BE2C (cell line): ENCODE data around the gene TMEM191C.

ENCODE experiments used
- DNase-seq: peaks from one replicate; pipeline ENCODE4 v3.0.0-alpha.2; 2020
- H3K27me3 ChIP-seq: fragments of 250-450 bp; sonication (Bioruptor Pico); 2 replicates; pipeline ENCODE4 v1.5.1; 2020; ENCODE audit warnings: mild to moderate bottlenecking
- H3K36me3 ChIP-seq: fragments of 250-450 bp; sonication (Bioruptor Pico); 2 replicates; pipeline ENCODE4 v1.5.1; 2020; ENCODE audit warnings: mild to moderate bottlenecking
- H3K4me1 ChIP-seq: fragments of 250-450 bp; sonication (Bioruptor Pico); 2 replicates; pipeline ENCODE4 v1.5.1; 2020
- H3K4me3 ChIP-seq: 2 replicates; pipeline ENCODE4 v1.5.1; 2011; ENCODE audit warnings: low read depth, low read length
- H3K9me3 ChIP-seq: fragments of 250-450 bp; sonication (Bioruptor Pico); 2 replicates; pipeline ENCODE4 v1.5.1; 2020
- TF ChIP-seq, protein P1 (sequence below): IDR thresholded peaks from 2 replicates; pipeline ENCODE4 v1.5.1; 2012; ENCODE audit warnings: mild to moderate bottlenecking, low read depth, low read length

The TMEM191C gene

DNA sequence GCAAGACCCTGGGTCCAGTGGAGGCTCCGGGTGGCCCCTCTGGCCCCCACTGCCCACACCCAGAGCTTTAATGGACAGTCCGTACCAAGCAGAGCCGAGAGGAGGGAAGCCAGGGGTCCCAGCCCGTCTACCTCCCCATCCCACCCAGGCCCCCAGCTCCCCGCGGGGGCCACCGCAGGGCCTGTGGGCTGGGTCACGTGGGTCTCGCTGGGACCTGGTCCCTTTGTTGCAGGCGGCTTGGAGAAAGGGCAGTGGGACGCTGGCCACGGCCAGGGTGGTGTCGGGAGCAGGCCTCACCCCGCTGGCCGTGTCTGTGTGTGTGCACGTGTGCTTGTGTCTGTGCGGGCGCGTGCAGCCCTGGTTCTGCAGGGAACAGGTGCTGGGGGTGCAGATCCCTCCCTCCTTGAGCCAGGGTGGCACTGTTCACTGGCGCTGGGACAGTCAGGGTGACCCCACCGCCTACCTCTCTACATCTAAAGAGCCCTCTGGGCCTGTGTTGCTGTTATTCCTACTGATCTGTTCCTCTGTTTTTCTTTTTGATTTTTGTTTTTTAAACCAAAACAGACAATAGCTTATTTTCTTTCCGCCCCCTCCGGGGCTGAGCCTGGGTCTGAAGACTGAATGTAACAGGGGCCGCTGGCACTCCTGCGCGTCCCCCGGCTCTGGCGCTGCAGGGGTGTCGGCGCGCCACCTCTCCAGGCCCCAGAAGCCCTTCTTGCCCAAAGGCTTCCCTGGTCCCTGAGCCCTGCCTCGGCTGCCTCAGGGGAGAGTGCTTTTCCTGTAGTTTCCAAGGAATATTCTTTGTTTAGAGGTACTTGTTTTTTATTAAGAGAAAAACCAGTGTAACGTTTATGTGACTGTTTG lies 20.1 kb upstream of the TMEM191C start:
- no peaks in the 10 kb centered on the region for H3K27me3 ChIP-seq
- TF ChIP-seq, protein P1, sequence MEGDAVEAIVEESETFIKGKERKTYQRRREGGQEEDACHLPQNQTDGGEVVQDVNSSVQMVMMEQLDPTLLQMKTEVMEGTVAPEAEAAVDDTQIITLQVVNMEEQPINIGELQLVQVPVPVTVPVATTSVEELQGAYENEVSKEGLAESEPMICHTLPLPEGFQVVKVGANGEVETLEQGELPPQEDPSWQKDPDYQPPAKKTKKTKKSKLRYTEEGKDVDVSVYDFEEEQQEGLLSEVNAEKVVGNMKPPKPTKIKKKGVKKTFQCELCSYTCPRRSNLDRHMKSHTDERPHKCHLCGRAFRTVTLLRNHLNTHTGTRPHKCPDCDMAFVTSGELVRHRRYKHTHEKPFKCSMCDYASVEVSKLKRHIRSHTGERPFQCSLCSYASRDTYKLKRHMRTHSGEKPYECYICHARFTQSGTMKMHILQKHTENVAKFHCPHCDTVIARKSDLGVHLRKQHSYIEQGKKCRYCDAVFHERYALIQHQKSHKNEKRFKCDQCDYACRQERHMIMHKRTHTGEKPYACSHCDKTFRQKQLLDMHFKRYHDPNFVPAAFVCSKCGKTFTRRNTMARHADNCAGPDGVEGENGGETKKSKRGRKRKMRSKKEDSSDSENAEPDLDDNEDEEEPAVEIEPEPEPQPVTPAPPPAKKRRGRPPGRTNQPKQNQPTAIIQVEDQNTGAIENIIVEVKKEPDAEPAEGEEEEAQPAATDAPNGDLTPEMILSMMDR = no peak
- H3K36me3 ChIP-seq = peaks cover 29% of the 10 kb centered on the region
- no peak overlapping the region for H3K4me3 ChIP-seq
- H3K4me1 ChIP-seq = no peaks in the 10 kb centered on the region
- H3K9me3 ChIP-seq = no peaks in the 10 kb centered on the region
- DNase-seq = peak; percentile 6

- Histone ChIP-seq H3K4me3 (no peak overlapping the region), H3K4me1 (no peaks in the 10 kb centered on the region), H3K36me3 (peaks cover 28% of the 10 kb centered on the region), H3K27me3 (no peaks in the 10 kb centered on the region), H3K9me3 (no peaks in the 10 kb centered on the region)
- DNase-seq = peak; percentile 20
- TF ChIP-seq, protein P1 = peak; percentile 24
Observed at GRCh38 chr22:21447694-21448402, 19.3 kb upstream of the TMEM191C start.

DNA sequence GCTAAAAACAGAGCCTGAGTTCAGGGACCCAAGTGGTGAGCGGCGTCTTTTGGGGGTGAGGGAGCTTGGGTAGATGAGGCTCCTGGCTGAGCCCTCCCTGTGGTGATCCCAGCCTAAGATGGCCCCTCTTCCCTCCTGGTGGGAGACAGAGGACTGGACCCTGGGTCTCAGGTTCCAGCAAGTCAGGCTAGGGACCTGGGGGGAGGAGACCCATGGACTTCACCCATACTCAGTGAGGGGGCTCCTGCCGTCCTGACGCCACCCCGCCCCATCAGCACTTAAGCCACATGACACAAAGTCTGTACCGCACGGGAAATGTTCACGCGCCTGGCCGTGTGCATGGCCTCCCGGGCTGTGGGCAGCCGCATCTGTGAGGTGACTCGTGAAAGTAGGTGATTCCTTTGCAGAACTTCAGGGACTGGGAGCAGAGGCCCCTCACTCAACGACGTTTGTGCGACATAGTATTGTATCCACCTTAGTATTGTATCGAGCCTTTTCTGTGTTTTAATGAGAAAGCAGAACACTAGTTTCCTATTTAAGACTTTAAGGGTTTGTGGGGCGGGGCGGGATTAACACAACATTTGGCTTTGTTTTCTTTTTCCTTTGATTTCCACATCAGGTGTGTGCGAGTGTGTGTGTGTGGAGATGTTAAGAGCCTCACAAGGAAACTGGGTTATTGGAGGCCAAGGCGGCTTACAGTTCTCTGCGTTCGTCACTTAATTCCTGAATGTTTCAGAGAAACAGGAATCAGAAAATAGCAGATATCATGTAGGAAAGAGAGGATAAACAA lies 18.4 kb upstream of the TMEM191C start:
- Histone ChIP-seq H3K9me3 (no peaks in the 10 kb centered on the region), H3K27me3 (no peaks in the 10 kb centered on the region), H3K36me3 (peaks cover 26% of the 10 kb centered on the region), H3K4me1 (no peaks in the 10 kb centered on the region), H3K4me3 (no peak overlapping the region)
- DNase-seq = no peak
- TF ChIP-seq, protein P1 = no peak

DNA sequence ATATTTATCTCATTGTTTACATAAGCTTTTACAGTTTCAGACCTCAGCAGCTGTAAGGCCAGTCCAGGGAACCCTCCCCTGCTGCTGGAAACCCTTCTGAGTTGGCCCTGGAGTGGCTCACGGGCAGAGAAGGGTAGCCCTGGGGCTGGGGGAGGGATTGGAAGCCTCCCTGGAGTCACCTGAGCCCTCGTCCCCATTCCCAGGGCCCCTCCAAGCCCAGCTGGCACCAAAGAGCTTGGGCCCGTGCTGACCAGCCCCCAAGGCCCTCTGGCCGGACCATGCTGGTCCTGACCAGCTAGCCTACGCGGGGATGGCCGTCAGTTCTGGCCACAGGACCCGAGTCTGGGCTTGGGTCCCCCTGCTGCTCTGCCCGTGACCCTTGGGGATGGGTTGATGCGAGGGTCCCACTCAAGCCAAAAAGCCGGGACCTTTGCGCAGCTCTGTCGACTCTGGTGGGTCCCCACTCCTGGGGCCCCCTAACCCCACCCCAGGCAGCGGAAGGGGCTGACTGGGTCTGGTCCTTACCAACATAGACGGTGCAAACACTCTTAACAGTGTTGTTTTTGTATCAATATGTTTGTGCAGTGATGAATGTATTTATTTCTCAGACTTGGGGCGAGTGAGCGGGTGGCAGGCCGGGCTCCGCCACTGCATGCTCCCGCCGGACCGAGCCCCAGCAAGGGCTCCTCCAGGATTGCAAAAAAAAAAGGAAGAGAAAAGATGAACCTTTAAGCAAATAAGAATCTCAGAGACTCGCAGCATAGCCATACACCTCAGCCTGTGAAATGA lies 17.5 kb upstream of the TMEM191C start:
- peak; percentile 12 for DNase-seq
- no peaks in the 10 kb centered on the region for H3K9me3 ChIP-seq
- no peaks in the 10 kb centered on the region for H3K4me1 ChIP-seq
- TF ChIP-seq, protein P1 = no peak
- no peak overlapping the region for H3K4me3 ChIP-seq
- H3K27me3 ChIP-seq = no peaks in the 10 kb centered on the region
- H3K36me3 ChIP-seq = peaks cover 26% of the 10 kb centered on the region

DNA sequence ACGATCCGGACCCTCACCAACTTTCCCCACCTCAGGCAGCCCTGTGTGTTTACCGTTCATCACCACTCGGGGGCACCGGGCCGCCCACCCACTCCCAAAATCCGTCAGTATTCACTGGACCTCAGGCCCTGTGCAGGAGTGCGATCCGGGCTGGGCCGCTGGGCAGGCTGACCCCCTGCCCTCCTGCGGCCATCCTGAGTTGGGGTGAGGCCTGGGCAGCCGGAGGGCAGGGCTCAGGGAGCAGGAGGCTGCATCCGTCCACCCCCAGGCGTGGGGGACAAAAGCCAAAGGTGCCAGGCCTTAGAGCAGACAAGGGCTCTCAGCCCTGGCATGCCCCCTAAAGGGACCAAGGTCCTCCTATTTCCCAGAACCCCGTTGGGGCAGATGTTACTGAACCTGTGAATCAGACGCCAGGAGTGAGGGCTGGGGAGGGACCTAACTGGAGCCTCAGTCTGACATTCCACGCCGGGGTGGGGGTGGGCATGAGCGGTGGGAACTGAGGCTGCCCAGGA lies 16.8 kb upstream of the TMEM191C start:
- no peaks in the 10 kb centered on the region for H3K9me3 ChIP-seq
- DNase-seq = peak; percentile 11
- H3K27me3 ChIP-seq = no peaks in the 10 kb centered on the region
- TF ChIP-seq, protein P1 = 0 out of 2 replicates have a peak, but pooled peaks have one; percentile 18
- no peak overlapping the region for H3K4me3 ChIP-seq
- H3K4me1 ChIP-seq = no peaks in the 10 kb centered on the region
- peaks cover 20% of the 10 kb centered on the region for H3K36me3 ChIP-seq
